Thoracic aorta (tissue), 2 donors: ENCODE data around the gene UBAC2. TPM values are rescaled to one million over a fixed set of nuclear protein-coding genes. Genes with fewer than 3 reads are reported as not detected.

Source experiments
- ATAC-seq: fragments of 150-250 bp; one replicate; pipeline ENCODE4 v1.8.0; 2017; ENCODE audit warnings: low read depth; ENCODE audit not compliant: insufficient number of reproducible peaks, low FRiP score
- DNase-seq: peaks from one replicate; pipeline ENCODE4 v3.0.0-alpha.2; 2020; ENCODE audit warnings: low spot score
- H3K27ac ChIP-seq, 2 donors: fragments of 200-600 bp; sonication (generic); 1 replicate in 1 of 2; 2 replicates in 1 of 2; pipeline ENCODE4 v1.5.1; 2016; ENCODE audit warnings: mild to moderate bottlenecking in 2 of 2, moderate library complexity in 2 of 2
- H3K27me3 ChIP-seq: fragments of 200-600 bp; sonication (generic); replicated peaks from 2 replicates; pipeline ENCODE4 v1.6.0; 2016; ENCODE audit warnings: mild to moderate bottlenecking; ENCODE audit not compliant: insufficient read depth
- H3K36me3 ChIP-seq: fragments of 200-600 bp; sonication (generic); one replicate; pipeline ENCODE4 v1.5.1; 2016
- H3K4me1 ChIP-seq, 2 donors: fragments of 200-600 bp; sonication (generic); 1 replicate in 1 of 2; 2 replicates in 1 of 2; pipeline versions ENCODE4 v1.5.1 to v1.6.0; 2016; ENCODE audit warnings: low read depth in 2 of 2, mild to moderate bottlenecking in 1 of 2; ENCODE audit not compliant: control insufficient read depth in 1 of 2
- H3K4me3 ChIP-seq: fragments of 200-600 bp; sonication (generic); 2 replicates; pipeline ENCODE4 v1.5.1; 2016; ENCODE audit warnings: mild to moderate bottlenecking
- H3K9me3 ChIP-seq: fragments of 200-600 bp; sonication (generic); 2 replicates; pipeline ENCODE4 v1.5.1; 2016
- CTCF ChIP-seq: fragments of 200-600 bp; sonication (generic); IDR thresholded peaks from one replicate; pipeline ENCODE4 v1.5.1; 2019; ENCODE audit warnings: antibody characterized with exemption
- total RNA-seq, 2 donors: library from RNA; depleted of rRNA; stranded (reverse); fragments of >200 nt; gene quantifications; one replicate each; pipeline versions ENCODE4 v1.1.0 to v1.2.3, GENCODE V29; 2016

UBAC2 gene
- total RNA-seq, 2 donors from 2014 or later: 41.3 to 49.7 TPM

GRCh38 chr13:99421758-99422585 is 221.3 kb downstream of the UBAC2 start:
- no peak for TF ChIP-seq CTCF
- ATAC-seq: no peak
- Histone ChIP-seq H3K36me3 (no peaks in the 10 kb centered on the region), H3K9me3 (no peaks in the 10 kb centered on the region), H3K27me3 (no peaks in the 10 kb centered on the region), H3K27ac (no peak overlapping the region), H3K4me1 (no peaks in the 10 kb centered on the region), H3K4me3 (no peak overlapping the region)
- no peak for DNase-seq

DNA sequence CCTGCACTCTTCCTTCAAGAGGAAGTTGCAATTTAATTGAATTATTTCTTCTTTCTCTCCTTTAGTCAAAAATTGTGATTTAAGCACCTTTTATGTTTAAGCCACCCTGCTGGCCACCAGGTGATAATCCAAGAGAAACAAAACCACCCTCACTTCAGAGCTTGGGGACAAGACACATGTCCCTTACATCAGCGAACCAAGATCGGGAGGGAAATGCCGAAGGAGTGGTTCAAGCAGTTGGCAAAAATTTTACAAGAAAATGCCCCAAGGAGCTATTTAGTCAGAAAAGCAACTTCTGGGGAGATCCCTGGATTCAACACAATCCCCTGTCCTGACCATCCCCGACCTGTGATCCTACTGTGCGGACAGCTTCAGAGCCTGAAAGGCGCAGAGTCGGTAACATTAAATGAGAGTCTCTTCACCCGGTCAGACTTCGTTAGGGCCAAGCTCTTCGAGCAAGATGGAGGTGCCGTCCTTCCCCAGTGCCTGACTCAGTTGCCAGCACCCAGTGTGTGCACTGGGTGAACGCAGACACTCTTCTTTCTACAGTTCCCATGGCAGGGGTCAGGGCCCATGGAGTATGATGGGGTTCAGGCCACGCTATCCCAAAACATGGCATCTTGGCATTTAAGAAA is 222.0 kb downstream of the UBAC2 start:
- H3K9me3 ChIP-seq: no peaks in the 10 kb centered on the region
- no peak for TF ChIP-seq CTCF
- no peak for ATAC-seq
- no peak overlapping the region for H3K27ac ChIP-seq
- H3K4me3 ChIP-seq: no peak overlapping the region
- no peaks in the 10 kb centered on the region for H3K36me3 ChIP-seq
- H3K27me3 ChIP-seq: no peaks in the 10 kb centered on the region
- DNase-seq: no peak
- no peaks in the 10 kb centered on the region for H3K4me1 ChIP-seq

- ATAC-seq: no peak
- no peak for DNase-seq
- Histone ChIP-seq H3K4me3 (no peak overlapping the region), H3K4me1 (no peaks in the 10 kb centered on the region), H3K9me3 (no peaks in the 10 kb centered on the region), H3K27ac (no peak overlapping the region), H3K36me3 (no peaks in the 10 kb centered on the region), H3K27me3 (no peaks in the 10 kb centered on the region)
- no peak for TF ChIP-seq CTCF
Measured at GRCh38 chr13:99425485-99426341, 225.1 kb downstream of the UBAC2 start.

- H3K27ac ChIP-seq: no peak overlapping the region
- DNase-seq: no peak
- no peaks in the 10 kb centered on the region for H3K36me3 ChIP-seq
- H3K27me3 ChIP-seq: no peaks in the 10 kb centered on the region
- H3K4me3 ChIP-seq: no peak overlapping the region
- no peak for ATAC-seq
- no peaks in the 10 kb centered on the region for H3K4me1 ChIP-seq
- TF ChIP-seq CTCF: no peak
- no peaks in the 10 kb centered on the region for H3K9me3 ChIP-seq
Measured at GRCh38 chr13:99426426-99426825, 225.8 kb downstream of the UBAC2 start.

GRCh38 chr13:99429670-99430069 is 229.0 kb downstream of the UBAC2 start:
- DNase-seq: no peak

More at GRCh38 chr13:99429670-99430069, 229.0 kb downstream of the UBAC2 start:
- no peaks in the 10 kb centered on the region for H3K27me3 ChIP-seq
- no peak overlapping the region for H3K27ac ChIP-seq
- ATAC-seq: no peak
- no peaks in the 10 kb centered on the region for H3K9me3 ChIP-seq
- TF ChIP-seq CTCF: no peak
- H3K4me3 ChIP-seq: no peak overlapping the region
- no peaks in the 10 kb centered on the region for H3K4me1 ChIP-seq
- H3K36me3 ChIP-seq: no peaks in the 10 kb centered on the region
